Glutamatergic neuron (in vitro differentiated cells): ENCODE measurements around the gene DKK3. TPM values are rescaled to one million over a fixed set of nuclear protein-coding genes. Genes with fewer than 3 reads are reported as not detected.

ENCODE experiments used
- DNase-seq: peaks from one replicate; pipeline ENCODE4 v3.0.0; 2022
- H3K27ac Mint-ChIP-seq: one replicate; pipeline ENCODE4 v1.8.0; 2020; ENCODE audit warnings: mild to moderate bottlenecking, mixed read lengths, inconsistent platforms; ENCODE audit not compliant: unreplicated experiment
- H3K27me3 Mint-ChIP-seq: one replicate; pipeline ENCODE4 v1.8.0; 2020; ENCODE audit warnings: mild to moderate bottlenecking, moderate library complexity, mixed read lengths, inconsistent platforms; ENCODE audit not compliant: unreplicated experiment
- H3K36me3 Mint-ChIP-seq: one replicate; pipeline ENCODE4 v1.8.0; 2020; ENCODE audit warnings: mild to moderate bottlenecking, mixed read lengths, inconsistent platforms; ENCODE audit not compliant: unreplicated experiment
- H3K4me1 Mint-ChIP-seq: one replicate; pipeline ENCODE4 v1.8.0; 2020; ENCODE audit warnings: mild to moderate bottlenecking, low read depth, mixed read lengths, inconsistent platforms; ENCODE audit not compliant: unreplicated experiment
- H3K4me3 Mint-ChIP-seq: one replicate; pipeline ENCODE4 v1.8.0; 2020; ENCODE audit warnings: mild to moderate bottlenecking, mixed read lengths, inconsistent platforms; ENCODE audit not compliant: unreplicated experiment
- H3K9me3 Mint-ChIP-seq: one replicate; pipeline ENCODE4 v1.8.0; 2020; ENCODE audit warnings: mild to moderate bottlenecking, moderate library complexity, mixed read lengths, inconsistent platforms; ENCODE audit not compliant: unreplicated experiment
- CTCF ChIP-seq: fragments of 200-600 bp; sonication (generic); IDR thresholded peaks from one replicate; pipeline ENCODE4 v1.5.0; 2021; ENCODE audit not compliant: partially characterized antibody, unreplicated experiment
- total RNA-seq: library from RNA; stranded (reverse); fragmentation: NEBNext Ultra II Directional; extraction: Animal tissue kit (Norgen Biotek cat#: 25700); gene quantifications from one replicate; pipeline ENCODE4 v1.2.1, GENCODE V29; 2021; ENCODE audit not compliant: unreplicated experiment

Gene DKK3
- total RNA-seq, 1 donor from 2014 or later, result 131 TPM

- Mint-ChIP-seq H3K4me1 (no peaks in the 10 kb centered on the region), H3K27ac (no peak overlapping the region), H3K27me3 (no peaks in the 10 kb centered on the region), H3K36me3 (peaks cover 26% of the 10 kb centered on the region), H3K9me3 (peaks cover 6% of the 10 kb centered on the region), H3K4me3 (no peak overlapping the region)
- no peak for DNase-seq
- no peak for TF ChIP-seq CTCF
Measured at GRCh38 chr11:12023015-12023414, 14.6 kb upstream of the DKK3 start.

GRCh38 chr11:12020546-12020945 is 12.1 kb upstream of the DKK3 start:
- Mint-ChIP-seq H3K27ac (no peak overlapping the region), H3K27me3 (no peaks in the 10 kb centered on the region), H3K36me3 (peaks cover 26% of the 10 kb centered on the region), H3K9me3 (peaks cover 5% of the 10 kb centered on the region), H3K4me3 (no peak overlapping the region), H3K4me1 (no peaks in the 10 kb centered on the region)
- no peak for TF ChIP-seq CTCF
- no peak for DNase-seq

- no peak for TF ChIP-seq CTCF
- Mint-ChIP-seq H3K36me3 (peaks cover 26% of the 10 kb centered on the region), H3K27me3 (peaks cover 2% of the 10 kb centered on the region), H3K4me3 (no peak overlapping the region), H3K27ac (no peak overlapping the region), H3K9me3 (peaks cover 6% of the 10 kb centered on the region), H3K4me1 (peaks cover 3% of the 10 kb centered on the region)
- no peak for DNase-seq
Measured at GRCh38 chr11:12019866-12020416, 11.5 kb upstream of the DKK3 start.

GRCh38 chr11:12019337-12019736 is 10.9 kb upstream of the DKK3 start:
- Mint-ChIP-seq H3K4me1 (peaks cover 3% of the 10 kb centered on the region), H3K27ac (no peak overlapping the region), H3K27me3 (peaks cover 2% of the 10 kb centered on the region), H3K36me3 (peaks cover 21% of the 10 kb centered on the region), H3K4me3 (no peak overlapping the region), H3K9me3 (peaks cover 6% of the 10 kb centered on the region)
- no peak for TF ChIP-seq CTCF
- DNase-seq, result no peak

- no peak overlapping the region for H3K27ac Mint-ChIP-seq
- no peak for DNase-seq
- peaks cover 9% of the 10 kb centered on the region for H3K9me3 Mint-ChIP-seq
- peaks cover 2% of the 10 kb centered on the region for H3K27me3 Mint-ChIP-seq
- TF ChIP-seq CTCF, result no peak
- peaks cover 11% of the 10 kb centered on the region for H3K36me3 Mint-ChIP-seq
- no peak overlapping the region for H3K4me3 Mint-ChIP-seq
- H3K4me1 Mint-ChIP-seq, result peaks cover 3% of the 10 kb centered on the region
Measured at GRCh38 chr11:12017865-12018453, 9.5 kb upstream of the DKK3 start.
